RCC 7860 (cell line): ENCODE measurements around the gene ACYP2.
"Not testable (repeated sequence)": the region's sequence is repeated elsewhere in the genome, so short reads cannot be mapped to it uniquely, and the experiment has no call there.

ENCODE experiments used
- DNase-seq: peaks from one replicate; pipeline ENCODE4 v3.0.0-alpha.2; 2015; ENCODE audit warnings: low spot score
- FAIRE-seq: peaks from 2 replicates; lab custom pipeline; 2012; peaks lifted over from hg19 to GRCh38; lab: Jason Lieb, UNC

The ACYP2 gene

GRCh38 chr2:54260241-54260595 lies 144.8 kb downstream of the ACYP2 start:
- FAIRE-seq (no peak), DNase-seq (no peak)

- no peak for DNase-seq
- FAIRE-seq, result no peak
These were observed 146.1 kb downstream of the ACYP2 start for GRCh38 chr2:54261537-54261936.

GRCh38 chr2:54262015-54262765 lies 146.8 kb downstream of the ACYP2 start:
- peak; percentile 20 for FAIRE-seq
- DNase-seq, result no peak

GRCh38 chr2:54265081-54265480 lies 149.7 kb downstream of the ACYP2 start:
- not testable (repeated sequence) for FAIRE-seq, DNase-seq

GRCh38 chr2:54267577-54267976 lies 152.2 kb downstream of the ACYP2 start:
- no peak for DNase-seq
- FAIRE-seq, result no peak

GRCh38 chr2:54271189-54271588 lies 155.8 kb downstream of the ACYP2 start:
- no peak for FAIRE-seq
- DNase-seq, result no peak

- FAIRE-seq (no peak), DNase-seq (no peak)
These were observed 156.6 kb downstream of the ACYP2 start for GRCh38 chr2:54271843-54272627.

GRCh38 chr2:54274781-54275242 lies 159.4 kb downstream of the ACYP2 start:
- DNase-seq, result no peak
- FAIRE-seq, result no peak

- DNase-seq (no peak), FAIRE-seq (no peak)
These were observed 160.1 kb downstream of the ACYP2 start for GRCh38 chr2:54275541-54275940.

GRCh38 chr2:54279385-54279784 lies 164.0 kb downstream of the ACYP2 start:
- FAIRE-seq (no peak), DNase-seq (no peak)

GRCh38 chr2:54284826-54285225 lies 169.4 kb downstream of the ACYP2 start:
- no peak for FAIRE-seq

GRCh38 chr2:54285451-54285850 lies 170.0 kb downstream of the ACYP2 start:
- FAIRE-seq, result no peak
- no peak for DNase-seq

More at GRCh38 chr2:54284826-54285225, 169.4 kb downstream of the ACYP2 start:
- no peak for DNase-seq

GRCh38 chr2:54287532-54287931 lies 172.1 kb downstream of the ACYP2 start:
- FAIRE-seq (no peak), DNase-seq (no peak)

- DNase-seq (no peak), FAIRE-seq (no peak)
These were observed 174.5 kb downstream of the ACYP2 start for GRCh38 chr2:54289917-54290316.

GRCh38 chr2:54290356-54291025 lies 175.1 kb downstream of the ACYP2 start:
- FAIRE-seq (no peak), DNase-seq (no peak)

GRCh38 chr2:54294665-54295064 lies 179.2 kb downstream of the ACYP2 start:
- FAIRE-seq, result peak; percentile 84
- not testable (repeated sequence) for DNase-seq

- no peak for FAIRE-seq
These were observed 180.5 kb downstream of the ACYP2 start for GRCh38 chr2:54295911-54296310.

GRCh38 chr2:54298514-54298913 lies 183.1 kb downstream of the ACYP2 start:
- FAIRE-seq (no peak), DNase-seq (no peak)

More at GRCh38 chr2:54295911-54296310, 180.5 kb downstream of the ACYP2 start:
- no peak for DNase-seq

- FAIRE-seq, result no peak
- no peak for DNase-seq
These were observed 188.2 kb downstream of the ACYP2 start for GRCh38 chr2:54303631-54304030.

GRCh38 chr2:54306556-54306955 lies 191.1 kb downstream of the ACYP2 start:
- FAIRE-seq (no peak), DNase-seq (no peak)

- FAIRE-seq (no peak), DNase-seq (no peak)
These were observed 192.8 kb downstream of the ACYP2 start for GRCh38 chr2:54308186-54308585.
